Neuronal stem cell (in vitro differentiated cells): ENCODE measurements around the gene UNC13B.

ENCODE experiments used
- DNase-seq: peaks from one replicate; pipeline ENCODE4 v3.0.0-alpha.2; 2013; ENCODE audit warnings: low spot score
- H2AFZ ChIP-seq: one replicate; pipeline ENCODE4 v1.6.1; 2013; ENCODE audit warnings: mild to moderate bottlenecking, low read length, inconsistent platforms
- H2AK5ac ChIP-seq: 2 replicates; pipeline ENCODE4 v1.6.1; 2013; ENCODE audit warnings: low read depth, mild to moderate bottlenecking, inconsistent platforms, low read length, moderate library complexity, mixed read lengths
- H2BK120ac ChIP-seq: 2 replicates; pipeline ENCODE4 v1.6.1; 2013; ENCODE audit warnings: low read depth, mild to moderate bottlenecking, inconsistent platforms, low read length, moderate library complexity, mixed read lengths
- H2BK12ac ChIP-seq: one replicate; pipeline ENCODE4 v1.6.1; 2013; ENCODE audit warnings: low read length, inconsistent platforms
- H2BK15ac ChIP-seq: 2 replicates; pipeline ENCODE4 v1.6.1; 2013; ENCODE audit warnings: mild to moderate bottlenecking, low read length, inconsistent platforms, mixed read lengths
- H2BK5ac ChIP-seq: one replicate; pipeline ENCODE4 v1.6.1; 2013; ENCODE audit warnings: inconsistent platforms, mild to moderate bottlenecking, low read length, moderate library complexity
- H3K14ac ChIP-seq: one replicate; pipeline ENCODE4 v1.6.1; 2013; ENCODE audit warnings: low read length, inconsistent platforms
- H3K18ac ChIP-seq: 2 replicates; pipeline ENCODE4 v1.6.1; 2013; ENCODE audit warnings: low read length, inconsistent platforms
- H3K23ac ChIP-seq: 2 replicates; pipeline ENCODE4 v1.6.1; 2013; ENCODE audit warnings: low read depth, mild to moderate bottlenecking, mixed read lengths, low read length, inconsistent platforms; ENCODE audit not compliant: poor library complexity
- H3K27ac ChIP-seq: replicated peaks from 3 replicates; pipeline ENCODE4 v1.5.1; 2013; ENCODE audit warnings: low read length, inconsistent platforms
- H3K27me3 ChIP-seq, 3 experiments: 2 replicates each; pipeline ENCODE4 v1.6.1; 2013; ENCODE audit warnings: low read length in 3 of 3, mild to moderate bottlenecking in 2 of 3, inconsistent platforms in 1 of 3, low read depth in 1 of 3, mixed read lengths in 1 of 3, moderate library complexity in 1 of 3; ENCODE audit not compliant: control insufficient read depth in 3 of 3, insufficient read depth in 3 of 3
- H3K36me3 ChIP-seq, 2 donors: replicated peaks in 1 of 2; 2 replicates each; pipeline ENCODE4 v1.6.1; 2013; ENCODE audit warnings: low read length in 2 of 2; ENCODE audit not compliant: control insufficient read depth in 2 of 2, insufficient read depth in 2 of 2
- H3K4ac ChIP-seq: 2 replicates; pipeline ENCODE4 v1.6.1; 2013; ENCODE audit warnings: inconsistent platforms, mild to moderate bottlenecking, low read length, moderate library complexity
- H3K4me1 ChIP-seq, 2 donors: 1 replicate in 1 of 2; 2 replicates in 1 of 2; pipeline ENCODE4 v1.6.1; 2013; ENCODE audit warnings: low read length in 2 of 2, low read depth in 1 of 2; ENCODE audit not compliant: control insufficient read depth in 2 of 2, insufficient read depth in 1 of 2
- H3K4me2 ChIP-seq: one replicate; pipeline ENCODE4 v1.6.1; 2013; ENCODE audit warnings: mild to moderate bottlenecking, low read length, inconsistent platforms; ENCODE audit not compliant: insufficient read depth, poor library complexity, severe bottlenecking
- H3K4me3 ChIP-seq, 2 donors: 2 replicates each; pipeline ENCODE4 v1.5.1; 2013; ENCODE audit warnings: low read length in 2 of 2, mild to moderate bottlenecking in 2 of 2, inconsistent platforms in 1 of 2, moderate library complexity in 1 of 2
- H3K79me1 ChIP-seq: one replicate; pipeline ENCODE4 v1.6.1; 2013; ENCODE audit warnings: low read depth, mild to moderate bottlenecking, inconsistent platforms, low read length, moderate library complexity
- H3K9ac ChIP-seq: one replicate; pipeline ENCODE4 v1.6.1; 2013; ENCODE audit warnings: mild to moderate bottlenecking, low read depth, low read length, inconsistent platforms; ENCODE audit not compliant: poor library complexity
- H3K9me3 ChIP-seq, 2 donors: replicated peaks in 1 of 2; 2 replicates each; pipeline versions ENCODE3 to v1.6.1; 2013; ENCODE audit warnings: low read length in 2 of 2, mild to moderate bottlenecking in 2 of 2, inconsistent platforms in 1 of 2, low read depth in 1 of 2, mixed read lengths in 1 of 2, moderate library complexity in 1 of 2; ENCODE audit not compliant: control insufficient read depth in 2 of 2, insufficient read depth in 1 of 2
- H4K8ac ChIP-seq: one replicate; pipeline ENCODE4 v1.6.1; 2013; ENCODE audit warnings: low read depth, mild to moderate bottlenecking, inconsistent platforms, low read length, moderate library complexity
- H4K91ac ChIP-seq: one replicate; pipeline ENCODE4 v1.6.1; 2013; ENCODE audit warnings: low read length, low read depth, mild to moderate bottlenecking, inconsistent platforms; ENCODE audit not compliant: poor library complexity
- WGBS, 2 donors: extraction: QIAGEN DNeasy Blood & Tissue Kit; methylation state at CpG; one replicate each; pipeline ENCODE4 v1.1.7; 2013; ENCODE audit warnings: missing lambda C conversion rate in 2 of 2, mixed read lengths in 1 of 2; ENCODE audit not compliant: insufficient read length in 2 of 2, insufficient replicate concordance in 1 of 2; ENCODE audit errors: extremely low coverage in 2 of 2; 5-methylcytosine and 5-hydroxymethylcytosine counted together

The UNC13B gene

DNA sequence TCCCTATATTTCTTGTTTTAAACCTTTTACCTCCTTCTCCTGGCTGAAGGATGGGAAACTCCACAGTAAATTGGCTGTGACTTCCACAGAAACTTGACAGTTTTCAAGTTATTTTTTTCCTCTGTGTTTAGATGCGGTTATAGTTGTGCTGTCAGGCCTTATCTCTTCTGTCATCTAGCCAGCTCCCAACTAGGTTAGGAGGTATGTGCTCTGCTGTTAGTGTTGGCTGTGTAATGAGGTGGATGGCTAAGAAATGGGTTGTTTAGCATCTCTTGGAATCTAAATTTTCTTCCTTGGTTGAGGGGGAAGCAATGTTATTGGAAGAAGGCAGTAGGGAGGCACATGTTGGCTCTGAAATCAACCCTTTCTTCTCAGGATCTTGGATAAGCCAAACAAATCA lies 178.2 kb downstream of the UNC13B start:
- Histone ChIP-seq H2AK5ac (no peak overlapping the region), H3K27ac (no peak overlapping the region), H3K27me3 (no peaks in the 10 kb centered on the region), H3K9me3 (no peaks in the 10 kb centered on the region), H3K9ac (no peak overlapping the region), H3K36me3 (no peaks in the 10 kb centered on the region), H3K4me3 (no peak overlapping the region), H3K18ac (no peak overlapping the region), H2AFZ (no peak overlapping the region), H3K4me1 (peaks cover 0 to 5% of the 10 kb centered on the region in 2 donors), H2BK120ac (no peak overlapping the region), H2BK5ac (no peak overlapping the region), H3K14ac (no peak overlapping the region), H3K23ac (no peak overlapping the region), H3K79me1 (no peaks in the 10 kb centered on the region), H3K4ac (no peak overlapping the region), H4K8ac (no peak overlapping the region), H2BK12ac (no peak overlapping the region), H2BK15ac (no peak overlapping the region), H4K91ac (no peak overlapping the region), H3K4me2 (no peak overlapping the region)
- WGBS, 2 donors, result no CpG with 5 or more reads among the region's 1 CpG
- DNase-seq, result no peak

DNA sequence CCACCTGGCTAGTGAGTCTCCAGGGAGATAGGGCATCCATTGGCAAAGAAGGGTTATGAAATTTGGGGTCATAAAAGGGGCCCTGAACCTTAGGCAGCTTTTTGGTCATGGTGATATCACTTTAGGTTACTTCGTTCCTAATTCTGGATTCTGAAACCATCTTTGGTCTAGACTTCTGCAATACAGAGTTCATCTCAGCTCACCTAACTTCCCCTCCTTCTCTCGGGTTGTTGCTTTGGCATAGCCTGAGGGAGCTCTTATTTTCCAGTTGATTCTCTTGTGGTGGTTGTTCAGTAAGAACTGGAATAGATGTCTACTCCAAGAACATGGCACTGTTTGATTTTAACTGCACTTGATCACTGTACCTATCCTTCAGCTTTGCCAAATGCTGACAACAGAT lies 179.2 kb downstream of the UNC13B start:
- no peak overlapping the region for H4K8ac ChIP-seq
- no peak overlapping the region for H2AFZ ChIP-seq
- H3K4me3 ChIP-seq, result no peak overlapping the region
- no peak overlapping the region for H3K18ac ChIP-seq
- H3K23ac ChIP-seq, result no peak overlapping the region
- no peak overlapping the region for H2BK12ac ChIP-seq
- H3K4ac ChIP-seq, result no peak overlapping the region
- no peak overlapping the region for H3K14ac ChIP-seq
- H4K91ac ChIP-seq, result no peak overlapping the region
- no peak overlapping the region for H2BK120ac ChIP-seq
- no CpG with 5 or more reads among the region's 2 CpGs for WGBS, 2 donors
- H3K9ac ChIP-seq, result no peak overlapping the region
- H3K4me1 ChIP-seq, result peaks cover 0 to 5% of the 10 kb centered on the region in 2 donors
- H3K36me3 ChIP-seq, result no peaks in the 10 kb centered on the region
- no peak overlapping the region for H2BK15ac ChIP-seq
- H3K27ac ChIP-seq, result no peak overlapping the region
- no peak for DNase-seq
- no peak overlapping the region for H2BK5ac ChIP-seq
- no peak overlapping the region for H2AK5ac ChIP-seq
- H3K79me1 ChIP-seq, result no peaks in the 10 kb centered on the region
- H3K27me3 ChIP-seq, result no peaks in the 10 kb centered on the region
- H3K4me2 ChIP-seq, result no peak overlapping the region
- H3K9me3 ChIP-seq, result no peaks in the 10 kb centered on the region

DNA sequence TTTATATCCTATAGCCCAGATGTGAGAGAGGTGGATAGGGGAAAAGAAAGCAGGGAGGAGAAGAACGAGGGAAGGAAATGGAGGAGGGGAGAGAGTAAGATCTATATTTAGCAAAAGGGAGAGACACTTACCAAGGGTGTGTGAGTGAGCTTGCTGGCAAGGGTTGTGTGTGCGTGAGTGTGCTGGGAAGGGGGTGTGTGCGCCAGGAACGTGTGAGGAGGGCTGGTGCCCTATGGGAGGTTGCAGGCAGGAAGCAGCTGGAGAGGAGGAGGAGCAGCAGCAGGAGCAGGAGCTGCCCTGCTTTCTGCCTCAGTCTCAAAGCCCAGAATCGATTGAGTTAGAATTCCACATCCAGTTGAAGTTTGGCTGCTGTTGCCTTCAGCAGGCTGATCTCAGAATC lies 179.8 kb downstream of the UNC13B start:
- peaks cover 0 to 5% of the 10 kb centered on the region in 2 donors for H3K4me1 ChIP-seq
- H2AK5ac ChIP-seq, result no peak overlapping the region
- no CpG with 5 or more reads among the region's 5 CpGs for WGBS, 2 donors
- H3K79me1 ChIP-seq, result no peaks in the 10 kb centered on the region
- no peak overlapping the region for H2BK120ac ChIP-seq
- H2AFZ ChIP-seq, result peak overlapping the region; percentile 17
- H3K27me3 ChIP-seq, result no peaks in the 10 kb centered on the region
- no peak overlapping the region for H3K18ac ChIP-seq
- no peak overlapping the region for H3K4me3 ChIP-seq
- H3K23ac ChIP-seq, result no peak overlapping the region
- H3K14ac ChIP-seq, result no peak overlapping the region
- no peaks in the 10 kb centered on the region for H3K9me3 ChIP-seq
- no peak overlapping the region for H4K91ac ChIP-seq
- H3K4ac ChIP-seq, result no peak overlapping the region
- H3K4me2 ChIP-seq, result no peak overlapping the region
- H2BK12ac ChIP-seq, result no peak overlapping the region
- no peak overlapping the region for H2BK5ac ChIP-seq
- H4K8ac ChIP-seq, result no peak overlapping the region
- H3K27ac ChIP-seq, result no peak overlapping the region
- no peak overlapping the region for H3K9ac ChIP-seq
- H2BK15ac ChIP-seq, result no peak overlapping the region
- no peak for DNase-seq
- H3K36me3 ChIP-seq, result no peaks in the 10 kb centered on the region

DNA sequence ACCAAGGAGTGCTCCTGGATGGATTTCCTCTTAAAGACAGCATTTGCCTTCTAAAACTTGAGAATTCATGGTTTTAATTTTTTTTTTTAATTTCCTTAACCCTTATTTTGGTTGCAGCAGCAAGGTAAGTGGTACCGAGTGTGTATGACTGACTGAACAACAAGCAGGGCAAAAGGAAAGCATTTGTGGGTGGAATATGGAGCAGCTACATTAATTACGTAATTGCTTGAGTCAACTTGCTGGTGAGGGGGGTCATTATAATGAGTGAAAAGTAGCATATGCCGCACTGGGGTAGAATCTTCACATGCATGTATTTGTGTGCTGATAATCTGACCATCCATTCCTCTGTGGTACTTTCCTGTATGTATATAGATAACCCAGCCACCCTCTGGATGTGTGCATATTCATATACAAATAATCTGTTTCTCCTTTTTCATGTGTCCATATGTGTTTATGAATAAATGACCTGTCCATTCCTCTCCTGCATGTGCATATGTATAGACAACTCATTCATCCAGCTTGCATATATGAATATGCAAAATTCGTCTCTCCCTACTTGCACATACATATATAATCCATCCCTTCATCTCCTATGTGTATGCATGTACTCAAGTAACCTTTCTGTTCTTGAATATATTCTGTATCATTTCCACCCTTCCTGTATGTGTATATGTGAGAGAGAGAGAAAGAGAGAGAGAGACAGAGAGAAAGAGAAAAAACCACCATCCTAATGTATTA lies 180.6 kb downstream of the UNC13B start:
- Histone ChIP-seq H3K27ac (no peak overlapping the region), H3K9me3 (no peaks in the 10 kb centered on the region), H3K18ac (no peak overlapping the region), H4K91ac (no peak overlapping the region), H2AK5ac (no peak overlapping the region), H2BK120ac (no peak overlapping the region), H3K79me1 (no peaks in the 10 kb centered on the region), H3K23ac (no peak overlapping the region), H3K4me2 (no peak overlapping the region), H4K8ac (no peak overlapping the region), H2BK15ac (no peak overlapping the region), H2AFZ (no peak overlapping the region), H3K14ac (no peak overlapping the region), H3K27me3 (no peaks in the 10 kb centered on the region), H2BK5ac (no peak overlapping the region), H3K36me3 (no peaks in the 10 kb centered on the region), H3K4ac (no peak overlapping the region), H3K9ac (no peak overlapping the region), H3K4me3 (no peak overlapping the region), H3K4me1 (peaks cover 0 to 5% of the 10 kb centered on the region in 2 donors), H2BK12ac (no peak overlapping the region)
- no CpG with 5 or more reads among the region's 4 CpGs for WGBS, 2 donors
- no peak for DNase-seq
